SJCRH30 (cell line): ENCODE results near the gene CCNB2. TPM values are rescaled to one million over a fixed set of nuclear protein-coding genes. Genes with fewer than 3 reads are reported as not detected.

Experiments
- DNase-seq, 2 experiments: peaks; one replicate each; pipeline ENCODE4 v3.0.0-alpha.2; 2015 to 2020
- H3K27ac ChIP-seq: fragments of 250-450 bp; sonication (Bioruptor Pico); 2 replicates; pipeline ENCODE4 v1.5.1; 2020; ENCODE audit warnings: mild to moderate bottlenecking, moderate library complexity
- H3K27me3 ChIP-seq: fragments of 250-450 bp; sonication (Bioruptor Pico); 2 replicates; pipeline ENCODE4 v1.5.1; 2020; ENCODE audit warnings: mild to moderate bottlenecking, moderate library complexity
- H3K36me3 ChIP-seq: fragments of 250-450 bp; sonication (Bioruptor Pico); 2 replicates; pipeline ENCODE4 v1.5.1; 2020; ENCODE audit warnings: mild to moderate bottlenecking, moderate library complexity
- H3K4me1 ChIP-seq: fragments of 250-450 bp; sonication (Bioruptor Pico); 2 replicates; pipeline ENCODE4 v1.5.1; 2020; ENCODE audit warnings: mild to moderate bottlenecking, moderate library complexity
- H3K4me3 ChIP-seq: fragments of 250-450 bp; sonication (Bioruptor Pico); 2 replicates; pipeline ENCODE4 v1.5.1; 2020; ENCODE audit warnings: mild to moderate bottlenecking, moderate library complexity
- H3K9me3 ChIP-seq: fragments of 250-450 bp; sonication (Bioruptor Pico); replicated peaks from 2 replicates; pipeline ENCODE4 v1.5.1; 2020; ENCODE audit warnings: mild to moderate bottlenecking, moderate library complexity
- total RNA-seq: library from RNA; depleted of rRNA; stranded (reverse); fragments of >200 nt; shearing (Covaris generic); gene quantifications from 2 replicates; pipeline ENCODE4 v1.2.3, GENCODE V29; 2014; rRNA removed

The CCNB2 gene
- total RNA-seq, 1 experiment from 2014 or later = 201 TPM

DNA sequence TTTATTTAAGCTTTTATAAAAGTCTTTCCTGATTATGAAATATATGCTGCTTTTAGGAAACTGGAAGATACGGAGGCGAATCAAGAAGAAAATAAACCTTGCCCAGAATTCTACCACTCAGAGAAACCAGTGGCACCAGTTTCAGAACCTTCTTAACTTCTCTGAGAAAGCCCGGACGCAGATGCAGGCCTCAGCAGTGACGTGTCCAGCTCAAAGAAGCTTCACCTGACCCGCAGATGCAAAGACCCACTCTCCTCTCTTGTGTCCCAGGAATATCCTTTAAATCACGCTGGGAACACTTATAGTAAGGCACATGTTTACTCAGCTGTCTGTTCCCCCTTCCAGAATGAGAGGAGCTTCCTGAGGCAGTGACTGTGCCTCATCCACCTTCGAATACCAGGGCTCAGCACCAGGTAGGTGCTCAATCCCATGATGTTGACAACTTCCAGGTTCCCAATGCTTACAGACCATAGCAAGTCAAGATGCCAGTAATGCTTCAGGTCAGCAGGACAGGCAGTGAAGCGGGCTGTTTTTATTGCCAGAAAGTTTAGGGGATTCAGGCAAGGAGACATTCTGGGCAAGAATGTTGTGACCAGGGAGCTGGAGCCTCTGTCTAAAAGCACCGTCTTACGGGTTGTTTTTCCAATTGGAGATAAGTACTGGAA, 61.8 kb downstream of the CCNB2 start:
- H3K27me3 ChIP-seq = no peaks in the 10 kb centered on the region
- no peaks in the 10 kb centered on the region for H3K9me3 ChIP-seq
- peaks cover 38% of the 10 kb centered on the region for H3K36me3 ChIP-seq
- DNase-seq = peak in 1 of 2 experiments; percentile 31
- H3K27ac ChIP-seq = no peak overlapping the region
- peaks cover 19% of the 10 kb centered on the region for H3K4me1 ChIP-seq
- H3K4me3 ChIP-seq = no peak overlapping the region

DNA sequence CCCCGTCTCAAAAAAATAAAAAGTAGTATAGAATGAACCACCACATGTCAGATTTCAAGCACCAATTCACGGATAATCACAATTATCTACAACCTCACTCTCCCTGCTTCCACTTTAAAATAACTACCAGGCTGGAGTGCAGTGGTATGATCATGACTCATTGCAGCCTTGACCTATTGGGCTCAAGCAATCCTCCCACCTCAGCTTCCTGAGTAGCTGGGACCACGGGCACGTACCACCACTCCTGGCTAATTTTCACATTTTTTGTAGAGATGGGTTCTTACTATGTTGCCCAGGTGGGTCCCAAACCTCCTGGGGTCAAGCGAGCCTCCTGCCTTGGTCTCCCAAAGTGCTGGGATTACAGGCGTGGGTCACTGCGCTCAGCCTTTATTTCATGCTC, 63.6 kb downstream of the CCNB2 start:
- no peaks in the 10 kb centered on the region for H3K9me3 ChIP-seq
- H3K4me3 ChIP-seq = no peak overlapping the region
- peaks cover 41% of the 10 kb centered on the region for H3K36me3 ChIP-seq
- DNase-seq = no peak
- no peak overlapping the region for H3K27ac ChIP-seq
- no peaks in the 10 kb centered on the region for H3K27me3 ChIP-seq
- H3K4me1 ChIP-seq = peaks cover 19% of the 10 kb centered on the region

DNA sequence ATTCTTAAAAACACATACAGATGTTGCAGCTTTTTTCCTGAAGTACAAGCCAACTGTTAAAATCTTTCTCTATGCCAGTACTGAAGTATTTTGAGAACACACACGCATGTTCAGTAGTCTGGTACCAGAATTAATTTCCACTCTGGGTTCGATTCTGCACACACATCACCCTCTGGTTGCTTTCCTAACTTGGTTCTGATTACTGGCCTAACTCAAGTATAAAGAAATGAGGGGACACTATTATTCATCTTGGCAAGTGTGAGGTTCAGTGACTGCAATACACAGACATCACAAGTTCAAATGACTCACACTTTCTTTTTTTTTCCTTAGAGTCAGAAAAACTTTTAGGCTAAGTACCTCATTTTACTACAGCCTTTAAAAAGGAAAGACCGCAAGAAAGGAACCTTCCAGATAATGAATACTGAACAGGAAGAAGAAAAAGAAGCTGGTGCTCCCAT, 64.3 kb downstream of the CCNB2 start:
- no peak overlapping the region for H3K27ac ChIP-seq
- no peaks in the 10 kb centered on the region for H3K27me3 ChIP-seq
- no peak for DNase-seq
- no peaks in the 10 kb centered on the region for H3K9me3 ChIP-seq
- H3K36me3 ChIP-seq = peaks cover 41% of the 10 kb centered on the region
- H3K4me3 ChIP-seq = no peak overlapping the region
- peaks cover 19% of the 10 kb centered on the region for H3K4me1 ChIP-seq

DNA sequence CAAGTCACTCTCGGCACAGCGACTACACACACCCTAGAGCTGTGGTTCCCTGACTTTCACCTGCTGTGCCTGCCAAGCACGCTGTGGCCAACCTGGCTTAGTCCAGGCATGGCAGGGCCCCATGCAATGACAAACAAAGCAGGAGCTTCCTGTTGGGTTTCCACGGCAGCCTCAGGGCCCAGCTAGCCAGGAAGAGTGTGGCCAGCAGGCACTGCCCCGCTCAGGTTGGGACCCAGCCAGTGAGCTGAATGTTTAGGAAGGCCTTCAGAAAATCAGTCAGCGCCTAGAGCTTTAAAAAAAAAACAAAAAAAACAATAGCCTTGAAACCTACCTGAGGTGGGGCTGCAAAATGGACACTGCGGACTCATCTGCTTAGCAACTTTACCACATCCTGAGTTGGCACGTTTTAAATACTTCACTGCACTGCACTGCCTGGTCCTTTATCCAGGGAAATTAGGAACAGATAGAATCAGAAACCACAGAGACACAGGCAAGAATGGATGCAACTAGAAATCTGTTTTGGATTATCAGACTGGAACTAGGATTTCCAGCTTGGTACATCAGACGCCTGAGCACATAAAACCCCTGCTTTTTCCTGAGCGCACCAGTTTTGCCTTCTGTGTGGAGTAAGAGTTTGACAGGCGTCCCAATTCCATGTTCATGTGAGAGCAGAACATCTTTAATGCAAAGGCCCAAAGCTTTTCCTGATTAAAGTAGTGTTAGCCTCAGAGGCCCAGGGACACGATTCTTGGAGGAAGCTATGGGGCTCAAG, 65.5 kb downstream of the CCNB2 start:
- no peak overlapping the region for H3K27ac ChIP-seq
- H3K4me3 ChIP-seq = no peak overlapping the region
- H3K27me3 ChIP-seq = no peaks in the 10 kb centered on the region
- peaks cover 23% of the 10 kb centered on the region for H3K4me1 ChIP-seq
- no peak for DNase-seq
- no peaks in the 10 kb centered on the region for H3K9me3 ChIP-seq
- peaks cover 39% of the 10 kb centered on the region for H3K36me3 ChIP-seq

DNA sequence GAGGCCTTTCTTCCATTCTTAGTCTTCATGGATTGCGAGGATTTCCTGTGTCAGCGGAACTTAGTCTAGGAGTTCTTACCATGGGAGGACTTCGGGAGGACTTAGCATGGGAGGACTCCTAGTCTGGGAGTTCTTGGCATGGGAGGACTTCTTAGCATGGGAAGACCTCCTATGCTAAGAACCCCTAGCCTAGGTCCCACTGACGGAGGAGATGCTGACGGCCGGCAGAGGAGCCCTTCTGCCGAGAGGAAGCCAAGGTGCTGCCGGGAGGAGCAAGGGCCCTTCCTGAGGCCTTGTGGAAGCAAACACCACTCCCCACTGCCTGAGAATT, 66.1 kb downstream of the CCNB2 start:
- no peak for DNase-seq
- H3K27me3 ChIP-seq = no peaks in the 10 kb centered on the region
- H3K4me3 ChIP-seq = no peak overlapping the region
- H3K27ac ChIP-seq = no peak overlapping the region
- peaks cover 17% of the 10 kb centered on the region for H3K4me1 ChIP-seq
- no peaks in the 10 kb centered on the region for H3K9me3 ChIP-seq
- H3K36me3 ChIP-seq = peaks cover 34% of the 10 kb centered on the region

DNA sequence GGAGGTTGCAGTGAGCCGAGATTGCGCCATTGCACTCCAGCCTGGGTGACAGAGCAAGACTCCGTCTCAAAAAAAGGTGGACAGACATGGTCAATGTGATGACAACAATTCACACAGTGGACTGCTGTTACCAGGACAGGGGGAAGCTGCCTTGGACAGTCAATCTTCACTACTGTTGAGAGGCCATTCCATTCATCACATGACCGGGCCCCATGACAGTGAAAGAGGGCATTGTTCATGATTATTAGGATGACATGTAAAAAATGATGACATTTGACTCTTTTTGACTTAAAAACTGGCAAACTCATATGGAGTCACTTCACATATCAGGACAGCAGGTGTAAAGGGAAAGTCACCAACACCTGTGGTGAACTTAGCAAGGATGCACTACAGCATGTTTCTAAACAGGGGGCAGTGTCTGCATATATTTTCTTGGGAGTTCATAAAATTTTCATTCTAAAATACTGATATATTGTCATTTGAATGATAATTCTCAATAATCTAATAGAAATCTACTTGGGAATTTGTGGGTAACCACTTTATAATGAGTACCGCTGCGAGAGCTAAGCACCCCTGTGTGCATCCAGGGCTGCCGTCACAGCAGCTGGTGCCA, 67.4 kb downstream of the CCNB2 start:
- Histone ChIP-seq H3K36me3 (peaks cover 33% of the 10 kb centered on the region), H3K27ac (no peak overlapping the region), H3K27me3 (no peaks in the 10 kb centered on the region), H3K4me1 (peaks cover 6% of the 10 kb centered on the region; the same call in 1 of the 2 replicates), H3K9me3 (no peaks in the 10 kb centered on the region), H3K4me3 (no peak overlapping the region)
- no peak for DNase-seq

DNA sequence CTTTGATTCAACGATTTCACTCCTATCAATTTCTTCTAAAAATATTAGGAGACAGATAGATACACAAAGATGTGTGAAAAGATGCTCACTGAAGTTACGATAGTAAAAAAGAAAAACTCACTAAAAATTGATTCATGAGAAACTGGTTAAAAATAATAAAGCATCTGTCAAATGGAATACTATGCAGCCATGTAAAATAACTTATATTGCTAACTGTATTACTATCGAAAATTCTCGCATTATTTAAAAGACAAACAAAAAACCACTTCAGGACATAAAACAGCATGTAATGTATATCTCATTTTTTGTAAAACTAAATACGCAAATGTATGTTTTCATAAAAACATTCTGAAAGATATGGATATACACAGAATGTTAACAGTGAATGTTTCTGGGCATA, 68.2 kb downstream of the CCNB2 start:
- Histone ChIP-seq H3K4me1 (peaks cover 10% of the 10 kb centered on the region; the same call in 1 of the 2 replicates), H3K9me3 (no peaks in the 10 kb centered on the region), H3K36me3 (peaks cover 33% of the 10 kb centered on the region), H3K27ac (no peak overlapping the region), H3K27me3 (no peaks in the 10 kb centered on the region), H3K4me3 (no peak overlapping the region)
- no peak for DNase-seq

DNA sequence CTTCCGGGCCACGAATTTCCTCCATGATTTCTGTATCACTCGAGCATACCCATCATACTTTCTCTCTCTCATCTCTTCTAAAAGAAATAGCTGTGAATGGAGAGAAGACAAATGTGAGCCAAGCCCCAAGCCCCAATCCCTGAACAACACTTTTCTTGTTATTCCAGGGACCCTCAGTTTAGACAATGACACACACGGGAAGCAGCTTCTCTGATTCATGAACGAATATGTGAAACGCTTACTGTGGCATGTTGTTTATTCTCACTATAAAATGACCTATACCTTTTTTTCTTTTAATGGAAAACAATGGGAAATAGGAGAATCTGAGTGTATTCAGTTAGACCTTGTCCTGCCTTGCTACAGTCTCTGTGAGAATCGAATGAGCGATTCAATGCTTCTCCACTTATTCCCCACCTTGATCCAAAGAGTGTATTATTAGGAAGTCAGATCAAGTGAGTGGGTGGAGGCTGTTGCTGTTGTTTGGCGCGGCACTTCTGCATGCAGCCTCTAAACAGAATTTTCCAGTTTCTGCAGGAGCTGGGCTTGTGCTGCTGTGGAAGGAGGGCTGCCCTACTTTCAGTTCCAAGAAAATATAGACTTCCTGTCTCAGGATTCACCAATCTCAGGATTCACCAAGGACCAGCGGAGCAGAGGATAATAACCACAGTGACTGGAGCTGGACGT, 69.3 kb downstream of the CCNB2 start:
- no peaks in the 10 kb centered on the region for H3K27me3 ChIP-seq
- H3K4me1 ChIP-seq = peaks cover 21% of the 10 kb centered on the region
- H3K27ac ChIP-seq = no peak overlapping the region; the same call in 1 of the 2 replicates
- DNase-seq = no peak
- peaks cover 28% of the 10 kb centered on the region for H3K36me3 ChIP-seq
- H3K9me3 ChIP-seq = no peaks in the 10 kb centered on the region
- no peak overlapping the region for H3K4me3 ChIP-seq

Other genes with a start within 250 kb of the CCNB2 start
- 105 and 131 TPM in 2 replicates for gene SLTM, start 171.5 kb upstream of the CCNB2 start, total RNA-seq
- 27.2 and 30.1 TPM in 2 replicates for gene RNF111, start 117.5 kb upstream of the CCNB2 start, total RNA-seq
- not detected in 2 replicates for gene LDHAL6B, start 101.7 kb downstream of the CCNB2 start, total RNA-seq